Nephron progenitor cell (in vitro differentiated cells): Measurements from ENCODE around the gene RCAN2.

ENCODE experiments used
- DNase-seq: peaks from one replicate; pipeline ENCODE4 v3.0.0; 2021
- H3K27ac Mint-ChIP-seq: 2 replicates; pipeline ENCODE4 v1.8.0; 2021; ENCODE audit warnings: mild to moderate bottlenecking, moderate library complexity, mixed read lengths
- H3K27me3 Mint-ChIP-seq: 2 replicates; pipeline ENCODE4 v1.8.0; 2021; ENCODE audit warnings: mild to moderate bottlenecking, low read depth, mixed read lengths; ENCODE audit not compliant: poor library complexity
- H3K36me3 Mint-ChIP-seq: 2 replicates; pipeline ENCODE4 v1.8.0; 2021; ENCODE audit warnings: low read depth, mixed read lengths
- H3K4me1 Mint-ChIP-seq: 2 replicates; pipeline ENCODE4 v1.8.0; 2021; ENCODE audit warnings: mixed read lengths
- H3K4me3 Mint-ChIP-seq: 2 replicates; pipeline ENCODE4 v1.8.0; 2021; ENCODE audit warnings: mild to moderate bottlenecking, moderate library complexity, mixed read lengths
- H3K9me3 Mint-ChIP-seq: 2 replicates; pipeline ENCODE4 v1.8.0; 2021; ENCODE audit warnings: mild to moderate bottlenecking, moderate library complexity, mixed read lengths
- TF ChIP-seq, protein P1 (sequence below): fragments of 200-600 bp; sonication (generic); IDR thresholded peaks from 2 replicates; pipeline ENCODE4 v1.5.0; 2021; ENCODE audit warnings: antibody characterized with exemption

RCAN2 gene

DNA sequence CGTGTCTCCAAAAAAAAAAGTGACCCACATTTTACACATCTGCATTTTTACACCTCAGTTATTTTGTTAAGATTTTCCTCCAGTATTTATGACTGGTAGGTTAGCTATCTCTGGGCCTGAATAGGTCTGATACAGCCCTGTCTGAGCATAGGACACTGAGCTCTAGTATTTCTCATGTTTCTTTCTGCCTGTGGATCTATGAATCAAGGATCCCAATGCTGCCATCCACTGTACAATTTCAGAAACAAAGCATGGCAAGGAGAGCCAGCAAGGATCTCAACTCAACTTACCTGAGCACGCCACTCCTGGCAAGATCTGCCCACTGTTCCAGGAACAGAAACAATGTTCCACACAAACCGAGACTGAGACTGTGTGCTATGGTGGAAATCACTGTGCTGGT lies 284.1 kb downstream of the RCAN2 start:
- Mint-ChIP-seq H3K27ac (no peak overlapping the region), H3K4me3 (no peak overlapping the region), H3K36me3 (no peaks in the 10 kb centered on the region), H3K27me3 (peaks cover 22% of the 10 kb centered on the region), H3K4me1 (no peaks in the 10 kb centered on the region), H3K9me3 (no peaks in the 10 kb centered on the region)
- DNase-seq = no peak
- TF ChIP-seq, protein P1, sequence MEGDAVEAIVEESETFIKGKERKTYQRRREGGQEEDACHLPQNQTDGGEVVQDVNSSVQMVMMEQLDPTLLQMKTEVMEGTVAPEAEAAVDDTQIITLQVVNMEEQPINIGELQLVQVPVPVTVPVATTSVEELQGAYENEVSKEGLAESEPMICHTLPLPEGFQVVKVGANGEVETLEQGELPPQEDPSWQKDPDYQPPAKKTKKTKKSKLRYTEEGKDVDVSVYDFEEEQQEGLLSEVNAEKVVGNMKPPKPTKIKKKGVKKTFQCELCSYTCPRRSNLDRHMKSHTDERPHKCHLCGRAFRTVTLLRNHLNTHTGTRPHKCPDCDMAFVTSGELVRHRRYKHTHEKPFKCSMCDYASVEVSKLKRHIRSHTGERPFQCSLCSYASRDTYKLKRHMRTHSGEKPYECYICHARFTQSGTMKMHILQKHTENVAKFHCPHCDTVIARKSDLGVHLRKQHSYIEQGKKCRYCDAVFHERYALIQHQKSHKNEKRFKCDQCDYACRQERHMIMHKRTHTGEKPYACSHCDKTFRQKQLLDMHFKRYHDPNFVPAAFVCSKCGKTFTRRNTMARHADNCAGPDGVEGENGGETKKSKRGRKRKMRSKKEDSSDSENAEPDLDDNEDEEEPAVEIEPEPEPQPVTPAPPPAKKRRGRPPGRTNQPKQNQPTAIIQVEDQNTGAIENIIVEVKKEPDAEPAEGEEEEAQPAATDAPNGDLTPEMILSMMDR = no peak

DNA sequence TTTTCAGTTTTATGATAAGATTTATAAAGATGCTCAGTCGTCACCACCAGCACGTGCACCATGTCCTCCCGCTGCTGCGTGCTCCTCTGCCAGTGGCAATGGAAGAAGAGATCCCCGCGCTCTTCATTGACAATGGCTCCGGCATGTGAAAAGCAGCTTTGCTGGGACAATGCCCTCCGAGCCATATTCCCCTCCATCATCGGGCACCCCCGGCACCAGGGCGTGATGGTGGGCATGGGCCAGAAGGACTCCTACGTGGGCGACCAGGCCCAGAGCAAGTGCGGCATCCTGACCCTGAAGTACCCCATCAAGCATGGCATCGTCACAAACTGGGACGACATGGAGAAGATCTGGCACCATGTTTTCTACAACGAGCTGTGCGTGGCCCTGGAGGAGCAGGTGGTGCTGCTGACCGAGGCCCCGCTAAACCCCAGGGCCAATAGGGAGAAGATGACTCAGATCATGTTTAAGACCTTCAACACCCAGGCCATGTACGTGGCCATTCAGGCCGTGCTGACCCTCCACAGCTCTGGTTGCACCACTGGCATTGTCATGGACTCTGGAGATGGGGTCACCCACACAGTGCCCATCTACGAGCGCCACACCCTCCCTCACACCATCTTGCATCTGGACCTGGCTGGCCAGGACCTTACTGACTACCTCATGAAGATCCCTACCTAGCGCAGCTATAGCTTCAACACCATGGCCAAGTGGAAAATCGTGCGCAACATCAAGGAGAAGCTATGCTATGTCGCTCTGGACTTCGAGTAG lies 286.2 kb downstream of the RCAN2 start:
- Mint-ChIP-seq H3K9me3 (no peaks in the 10 kb centered on the region), H3K4me1 (no peaks in the 10 kb centered on the region), H3K36me3 (no peaks in the 10 kb centered on the region), H3K4me3 (no peak overlapping the region), H3K27ac (no peak overlapping the region), H3K27me3 (peaks cover 20% of the 10 kb centered on the region)
- no peak for DNase-seq
- TF ChIP-seq, protein P1 = no peak

DNA sequence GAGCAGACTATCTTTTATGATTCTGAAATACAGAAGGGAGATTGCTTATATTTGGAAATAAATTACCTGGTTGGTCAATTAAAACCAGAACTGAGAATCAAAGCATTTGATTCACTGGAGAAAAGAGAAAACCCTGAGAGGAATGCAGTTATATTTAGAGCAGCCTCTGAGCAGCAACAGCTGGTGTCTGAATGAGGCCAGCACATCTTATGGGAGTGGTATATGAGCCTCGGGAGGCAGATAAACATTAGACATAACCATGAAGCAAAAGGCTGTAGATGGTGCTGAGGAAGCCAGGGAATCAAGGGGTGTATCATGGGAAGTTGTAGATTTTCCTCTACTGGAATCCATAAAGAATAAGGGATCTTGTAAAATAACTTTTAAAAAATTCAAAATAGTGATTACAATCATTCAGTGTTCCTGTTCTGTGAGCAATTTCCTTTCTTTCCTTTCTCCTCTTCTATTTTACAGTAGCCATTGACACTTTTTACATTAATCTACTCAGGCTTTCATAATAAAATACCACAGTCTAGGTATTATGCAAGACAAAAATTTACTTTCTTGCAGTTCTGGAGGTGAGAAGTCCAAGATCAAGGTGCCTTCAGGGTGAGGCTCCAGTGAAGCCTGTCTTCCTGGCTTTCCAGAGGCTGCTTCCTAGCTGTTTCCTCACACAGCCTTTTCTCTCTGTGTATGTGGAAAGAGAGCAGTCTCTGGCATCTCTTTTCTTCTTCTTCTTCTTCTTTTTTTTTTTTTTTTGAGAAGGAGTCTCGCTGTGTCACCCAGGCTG lies 287.7 kb downstream of the RCAN2 start:
- DNase-seq = no peak
- no peak overlapping the region for H3K27ac Mint-ChIP-seq
- peaks cover 14% of the 10 kb centered on the region for H3K27me3 Mint-ChIP-seq
- H3K9me3 Mint-ChIP-seq = no peaks in the 10 kb centered on the region
- H3K36me3 Mint-ChIP-seq = no peaks in the 10 kb centered on the region
- H3K4me1 Mint-ChIP-seq = no peaks in the 10 kb centered on the region
- H3K4me3 Mint-ChIP-seq = no peak overlapping the region
- TF ChIP-seq, protein P1 = no peak

DNA sequence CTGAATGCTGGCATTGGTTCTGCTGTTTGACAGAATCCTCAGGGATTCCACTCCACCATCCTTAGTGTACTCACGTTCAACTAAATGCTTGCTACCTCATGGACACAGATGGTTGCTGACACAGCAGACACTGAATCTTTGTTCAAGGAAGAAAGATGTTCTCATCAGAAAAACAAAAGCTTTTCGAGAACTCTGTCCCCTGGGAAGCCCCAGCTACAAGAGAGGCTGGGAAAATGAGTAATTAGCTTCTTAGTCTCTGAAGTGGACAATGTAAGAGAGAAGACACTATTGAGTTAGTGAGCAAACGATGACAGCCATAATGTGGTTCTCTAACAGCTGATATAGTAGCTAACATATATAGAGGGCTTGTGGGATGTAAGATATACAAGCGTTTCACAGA lies 289.5 kb downstream of the RCAN2 start:
- TF ChIP-seq, protein P1 = no peak
- no peaks in the 10 kb centered on the region for H3K9me3 Mint-ChIP-seq
- H3K4me1 Mint-ChIP-seq = no peaks in the 10 kb centered on the region
- H3K4me3 Mint-ChIP-seq = no peak overlapping the region
- no peaks in the 10 kb centered on the region for H3K36me3 Mint-ChIP-seq
- no peak for DNase-seq
- H3K27ac Mint-ChIP-seq = no peak overlapping the region
- peaks cover 10% of the 10 kb centered on the region for H3K27me3 Mint-ChIP-seq

GRCh38 chr6:46199387-46199786 lies 291.9 kb downstream of the RCAN2 start:
- TF ChIP-seq, protein P1 = no peak
- H3K27ac Mint-ChIP-seq = no peak overlapping the region
- no peak for DNase-seq
- H3K36me3 Mint-ChIP-seq = no peaks in the 10 kb centered on the region
- no peaks in the 10 kb centered on the region for H3K9me3 Mint-ChIP-seq
- H3K4me1 Mint-ChIP-seq = no peaks in the 10 kb centered on the region
- no peak overlapping the region for H3K4me3 Mint-ChIP-seq
- H3K27me3 Mint-ChIP-seq = peaks cover 7% of the 10 kb centered on the region
